Measurements from ENCODE around the gene THAP2.

Gene THAP2

GRCh38 chr12:71663561-71664410 is at the start of gene THAP2, which contains the start of gene ZFC3H1:
THAP2 (plus strand) TSS chr12:71664301; CDS start chr12:71664510, 209 bp downstream.
ZFC3H1 (minus strand) TSS chr12:71663848; CDS start chr12:71663610, 238 bp downstream.
- Histone ChIP-seq H2AFZ (ENCODE audit: low read length) (peak within 1 kb of the TSS; percentile 92), H3K4me3 (ENCODE audit: low read length, poor library complexity, severe bottlenecking) (peak within 1 kb of the TSS; percentile 80), H3F3A (ENCODE audit: low read depth) (no peaks in the 10 kb centered on the region; the same call in 1 of the 2 replicates), H3K79me2 (ENCODE audit: insufficient read depth, low read length) (peaks cover 71% of the 10 kb centered on the region), H3K36me3 (ENCODE audit: insufficient read depth, low read length) (peaks cover 4% of the 10 kb centered on the region; the same call in 1 of the 2 replicates), H3K9ac (ENCODE audit: low read depth, low read length, poor library complexity, severe bottlenecking) (peak within 1 kb of the TSS; percentile 91), H3K4me2 (ENCODE audit: low read depth, low read length, poor library complexity, severe bottlenecking) (peak within 1 kb of the TSS; percentile 84), H3K9me2 (replicated peaks; ENCODE audit: low read depth, low read length) (no peaks in the 10 kb centered on the region), H4K20me1 (ENCODE audit: insufficient read depth, low read length, poor library complexity, severe bottlenecking) (peaks cover 39% of the 10 kb centered on the region), H3K4me1 (ENCODE audit: insufficient read depth, low read length, poor library complexity, severe bottlenecking) (peaks cover 48% of the 10 kb centered on the region), H3K9me3 (ENCODE audit: insufficient read depth, low read depth, low read length) (no peaks in the 10 kb centered on the region), H3K27me3 (ENCODE audit: insufficient read depth, low read length, poor library complexity, severe bottlenecking) (no peaks in the 10 kb centered on the region)
- TF ChIP-seq EZH2phosphoT487 (IDR thresholded peaks at IDR 0.05; ENCODE audit: borderline replicate concordance) (no peak), CTCF (conservative IDR thresholded peaks at IDR 0.05; ENCODE audit: low read length) (peak; percentile 36; the same call in 1 of the 2 replicates)

GRCh38 chr12:71621938-71622337 is 42.2 kb upstream of the THAP2 start:
- Histone ChIP-seq H3F3A (ENCODE audit: low read depth) (no peaks in the 10 kb centered on the region), H2AFZ (ENCODE audit: low read length) (no peak overlapping the region), H3K4me1 (ENCODE audit: insufficient read depth, low read length, poor library complexity, severe bottlenecking) (no peaks in the 10 kb centered on the region), H3K4me3 (ENCODE audit: low read length, poor library complexity, severe bottlenecking) (no peak overlapping the region), H3K9ac (ENCODE audit: low read depth, low read length, poor library complexity, severe bottlenecking) (no peak overlapping the region), H3K9me3 (ENCODE audit: insufficient read depth, low read depth, low read length) (no peaks in the 10 kb centered on the region), H3K79me2 (ENCODE audit: insufficient read depth, low read length) (no peaks in the 10 kb centered on the region), H3K27me3 (ENCODE audit: insufficient read depth, low read length, poor library complexity, severe bottlenecking) (no peaks in the 10 kb centered on the region), H3K4me2 (ENCODE audit: low read depth, low read length, poor library complexity, severe bottlenecking) (no peak overlapping the region), H3K9me2 (replicated peaks; ENCODE audit: low read depth, low read length) (no peaks in the 10 kb centered on the region), H4K20me1 (ENCODE audit: insufficient read depth, low read length, poor library complexity, severe bottlenecking) (no peaks in the 10 kb centered on the region), H3K36me3 (ENCODE audit: insufficient read depth, low read length) (peaks cover 91% of the 10 kb centered on the region)
- no peak for TF ChIP-seq EZH2phosphoT487 (IDR thresholded peaks at IDR 0.05; ENCODE audit: borderline replicate concordance)
- TF ChIP-seq CTCF (conservative IDR thresholded peaks at IDR 0.05; ENCODE audit: low read length): no peak

GRCh38 chr12:71625476-71625875 is 38.6 kb upstream of the THAP2 start:
- Histone ChIP-seq H3K9me2 (replicated peaks; ENCODE audit: low read depth, low read length) (no peaks in the 10 kb centered on the region), H2AFZ (ENCODE audit: low read length) (no peak overlapping the region), H3F3A (ENCODE audit: low read depth) (no peaks in the 10 kb centered on the region), H3K4me2 (ENCODE audit: low read depth, low read length, poor library complexity, severe bottlenecking) (no peak overlapping the region), H3K79me2 (ENCODE audit: insufficient read depth, low read length) (no peaks in the 10 kb centered on the region), H3K9ac (ENCODE audit: low read depth, low read length, poor library complexity, severe bottlenecking) (no peak overlapping the region), H3K4me3 (ENCODE audit: low read length, poor library complexity, severe bottlenecking) (no peak overlapping the region), H3K9me3 (ENCODE audit: insufficient read depth, low read depth, low read length) (no peaks in the 10 kb centered on the region), H3K27me3 (ENCODE audit: insufficient read depth, low read length, poor library complexity, severe bottlenecking) (no peaks in the 10 kb centered on the region), H3K4me1 (ENCODE audit: insufficient read depth, low read length, poor library complexity, severe bottlenecking) (no peaks in the 10 kb centered on the region), H4K20me1 (ENCODE audit: insufficient read depth, low read length, poor library complexity, severe bottlenecking) (no peaks in the 10 kb centered on the region), H3K36me3 (ENCODE audit: insufficient read depth, low read length) (peaks cover 92% of the 10 kb centered on the region)
- no peak for TF ChIP-seq EZH2phosphoT487 (IDR thresholded peaks at IDR 0.05; ENCODE audit: borderline replicate concordance)
- TF ChIP-seq CTCF (conservative IDR thresholded peaks at IDR 0.05; ENCODE audit: low read length): no peak

Data from Loucy (cell line).